Measurements from ENCODE around the gene F12.

Gene F12

DNA sequence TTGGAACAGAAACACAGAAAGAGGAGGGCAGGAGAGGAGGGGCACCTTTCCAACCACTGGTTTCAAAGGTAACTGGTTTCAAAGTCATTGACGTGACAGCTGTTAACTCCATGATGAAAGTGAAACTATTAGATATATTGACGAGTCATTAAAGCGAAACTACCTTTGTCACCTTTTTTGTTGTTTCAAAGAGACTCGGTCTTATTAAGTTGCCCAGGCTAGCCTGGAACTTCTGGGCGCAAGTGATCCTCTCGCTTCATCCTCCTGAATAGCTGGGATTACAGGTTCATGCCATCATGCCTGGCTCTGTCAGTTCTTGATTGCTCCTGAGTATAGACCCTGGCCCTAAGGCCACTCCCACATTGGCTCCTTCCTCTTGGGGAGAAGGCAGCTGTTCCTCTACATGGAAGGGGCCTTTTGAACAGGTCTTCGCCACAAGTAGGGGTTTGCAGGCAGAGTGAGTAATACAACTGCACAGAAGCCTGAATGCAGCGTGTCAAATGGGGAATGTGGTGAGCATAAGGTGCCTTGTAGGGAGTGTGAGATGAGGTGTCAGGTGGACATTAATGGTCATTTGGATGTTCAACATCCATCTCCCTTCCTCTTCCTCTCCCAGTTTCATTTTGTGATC is 3.4 kb upstream of the F12 start:
- DNase-seq: no peak

DNA sequence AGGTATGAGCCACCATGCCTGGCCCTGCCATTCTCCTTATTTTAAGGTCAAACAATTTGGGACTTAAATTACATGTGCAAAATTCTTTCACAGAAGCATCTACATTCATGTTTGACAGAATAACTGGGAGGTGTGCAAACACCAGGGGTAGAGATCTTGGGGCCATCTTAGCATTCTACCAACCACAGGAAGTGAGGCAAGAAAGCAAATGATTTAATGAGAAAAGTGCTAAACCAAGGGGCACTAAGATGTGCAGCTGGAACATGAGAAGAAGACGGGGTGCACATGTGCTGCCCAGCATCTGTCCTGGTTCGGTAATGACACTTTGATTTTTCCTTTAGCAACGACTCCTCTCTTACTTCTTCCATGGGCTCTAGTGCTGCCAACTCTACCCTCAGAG is 1.2 kb upstream of the F12 start:
- no peak for DNase-seq

DNA sequence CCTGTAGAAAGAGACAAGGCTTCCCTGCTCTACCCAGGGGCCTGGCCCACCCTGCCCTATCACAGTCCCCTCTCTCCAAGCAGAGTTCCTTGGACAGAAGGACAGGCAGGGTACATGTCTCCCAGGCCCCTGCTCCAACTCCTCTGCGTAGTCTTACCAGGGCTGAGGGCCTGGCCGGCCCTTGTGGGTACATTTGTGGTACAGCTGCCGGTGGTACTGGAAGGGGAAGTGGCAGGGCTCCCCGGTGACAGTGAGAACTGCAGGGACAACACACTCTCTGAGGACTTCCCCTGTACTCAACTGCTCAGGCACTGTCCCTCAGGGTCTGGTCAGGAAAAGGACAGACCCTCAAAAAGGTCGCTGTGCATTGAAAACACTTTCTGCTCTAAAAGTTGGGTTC is 3.6 kb downstream of the F12 start:
- DNase-seq: no peak

DNA sequence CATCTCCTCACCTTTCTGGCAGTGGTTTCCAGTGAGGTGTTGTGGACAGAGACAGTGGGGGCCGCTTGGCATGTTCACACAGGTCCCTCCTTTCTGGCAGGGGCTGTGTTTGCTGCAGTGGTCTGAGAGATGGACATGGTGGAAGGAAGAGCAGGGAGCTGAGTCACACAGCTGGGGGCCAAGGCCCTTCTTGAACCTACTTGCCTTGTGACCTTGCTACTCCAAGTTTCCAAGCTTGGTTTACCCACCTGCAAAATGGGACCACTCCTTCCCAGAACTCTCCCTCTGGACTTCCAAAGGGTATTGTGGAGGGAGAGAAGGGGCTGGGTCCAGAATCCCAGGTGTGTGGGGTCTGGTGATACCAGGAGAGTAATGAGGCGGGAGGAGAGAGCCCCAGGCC is 4.1 kb downstream of the F12 start:
- DNase-seq: no peak

DNA sequence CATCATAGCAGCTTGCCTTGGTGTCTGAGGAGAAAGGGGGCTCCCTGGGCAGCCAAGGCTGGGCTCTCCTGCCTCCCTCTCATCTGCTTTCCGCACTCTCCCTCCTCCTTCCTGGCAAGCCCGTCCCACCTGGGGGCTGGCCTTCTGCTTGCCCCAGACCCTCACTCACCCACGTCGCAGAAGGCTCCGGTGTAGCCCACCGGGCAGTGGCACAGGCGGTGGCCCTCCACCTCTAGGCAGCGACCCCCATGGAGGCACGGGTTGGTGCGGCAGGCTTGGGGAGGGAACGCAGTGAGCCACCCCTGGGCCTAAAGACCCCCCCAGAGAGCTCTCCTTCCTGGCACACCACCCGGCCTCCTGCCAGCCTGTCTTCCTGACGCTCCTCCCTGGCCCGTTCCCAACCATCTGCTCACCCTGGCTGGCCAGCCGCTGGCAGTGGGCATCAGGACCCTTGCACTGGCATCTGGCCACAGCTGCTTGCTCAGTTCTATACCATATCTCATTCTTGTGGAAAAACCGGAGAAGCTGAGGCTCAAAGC is 4.7 kb downstream of the F12 start:
- DNase-seq: no peak

DNA sequence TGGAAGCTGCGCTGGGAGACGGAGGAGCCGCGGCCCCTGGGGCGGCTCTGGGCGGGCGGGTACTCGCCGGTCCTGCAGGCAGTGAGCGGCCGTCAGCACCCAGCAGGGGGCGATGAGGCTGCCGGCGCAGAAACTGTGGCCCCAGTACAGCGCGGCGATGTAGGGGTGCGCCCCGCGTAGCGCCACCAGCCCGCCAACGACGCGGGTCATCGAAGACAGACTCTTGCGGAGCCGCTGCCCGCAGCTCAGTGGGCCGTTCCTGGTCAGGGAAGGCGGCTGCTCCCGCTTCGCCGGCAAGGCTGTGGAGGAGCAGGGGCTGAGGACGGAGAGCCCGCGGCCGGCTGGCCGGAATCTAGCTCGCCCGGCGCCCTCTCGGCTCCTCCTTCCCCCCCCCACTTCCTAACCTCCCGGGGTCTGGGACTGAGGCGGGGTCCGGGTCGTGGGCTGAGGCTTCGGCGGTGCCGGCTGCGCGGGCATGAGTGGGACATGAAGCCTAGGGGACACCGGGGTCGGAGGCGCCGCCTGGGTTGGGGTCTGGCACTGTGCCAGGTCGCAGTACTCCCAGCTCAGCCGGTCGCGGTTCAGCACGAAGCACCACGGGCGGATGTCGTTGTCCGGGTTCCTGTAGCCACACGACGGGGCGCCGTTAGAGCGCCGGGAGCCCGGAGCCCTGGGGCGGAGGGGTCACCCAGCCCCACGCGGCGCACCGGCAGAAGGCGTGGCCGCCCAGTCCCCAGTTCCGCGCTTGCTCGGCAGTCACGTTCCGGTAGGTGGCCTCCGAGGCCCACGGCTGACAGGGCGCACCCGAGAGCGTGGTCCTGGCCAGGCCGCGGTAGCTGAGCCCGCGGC is 5.3 kb downstream of the F12 start:
- DNase-seq: peak; percentile 94

DNA sequence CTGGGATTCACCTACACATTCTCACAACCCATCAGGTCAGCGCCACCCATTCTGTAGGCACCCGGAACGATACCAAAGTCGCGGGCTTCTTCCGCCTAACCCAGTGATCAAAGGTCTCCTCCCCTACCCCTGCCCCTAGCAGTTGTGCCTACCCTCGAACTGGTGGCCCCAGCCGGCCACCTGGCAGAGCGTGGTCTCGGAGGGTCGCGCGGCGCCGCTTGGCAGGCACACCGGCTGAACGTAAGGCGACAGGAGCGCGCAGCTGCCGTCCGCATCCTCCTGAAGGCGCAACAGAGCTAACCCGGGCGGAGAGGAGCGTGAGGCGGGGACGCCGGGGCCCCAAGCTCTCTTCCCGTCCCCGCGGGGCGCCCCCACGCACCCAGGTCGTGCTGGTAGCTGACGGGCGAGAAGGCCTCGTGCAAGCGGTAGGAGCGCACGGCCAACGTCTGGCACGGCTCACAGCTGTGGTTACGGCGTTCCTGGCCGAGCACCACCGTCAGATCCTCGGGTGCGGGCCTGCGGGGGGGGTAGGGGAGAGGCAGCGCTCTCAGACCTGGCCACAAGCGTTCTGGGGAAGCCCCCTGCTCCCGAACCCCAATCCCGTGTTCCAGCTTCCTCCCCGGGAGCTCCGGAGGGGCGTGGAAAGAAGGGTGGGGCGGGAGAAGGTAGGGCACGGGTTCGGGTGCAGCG is 6.1 kb downstream of the F12 start:
- peak; percentile 66 for DNase-seq

DNA sequence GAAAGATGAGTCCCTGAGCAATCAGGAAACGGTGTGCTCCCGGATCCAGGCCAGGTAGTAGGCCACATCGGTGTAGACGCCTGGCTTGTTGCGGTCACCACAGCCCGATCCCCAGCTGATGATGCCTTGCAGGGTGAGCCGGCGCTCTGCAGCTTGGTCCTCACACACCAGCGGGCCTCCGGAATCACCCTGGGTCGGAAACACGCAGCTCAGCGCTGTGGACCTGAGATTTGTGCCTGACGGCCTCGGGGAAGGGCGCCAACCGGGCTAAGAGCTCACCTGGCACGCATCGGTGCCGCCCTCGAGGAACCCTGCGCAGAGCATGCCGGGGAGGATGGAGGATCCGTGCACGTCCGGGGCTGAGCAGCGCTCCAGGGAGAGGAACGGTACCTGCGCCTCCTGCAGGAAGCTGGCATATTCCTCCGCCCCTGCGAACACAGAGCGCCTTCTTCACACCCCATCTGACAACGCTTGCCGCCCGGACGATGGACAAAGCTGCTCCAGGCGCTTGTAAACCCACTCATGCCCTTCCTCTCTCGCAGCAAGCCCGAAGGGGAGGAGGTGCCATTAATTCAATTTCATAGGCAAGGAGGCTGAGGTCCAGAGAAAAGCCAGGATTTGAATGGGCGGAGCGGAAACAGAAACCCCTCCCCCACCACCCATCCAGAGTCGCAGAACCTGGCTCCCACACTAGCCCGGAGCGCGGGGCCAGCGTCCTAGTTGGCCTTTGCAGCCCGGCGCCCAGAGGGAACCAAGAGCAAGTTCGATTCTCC is 6.9 kb downstream of the F12 start:
- DNase-seq: peak; percentile 78

DNA sequence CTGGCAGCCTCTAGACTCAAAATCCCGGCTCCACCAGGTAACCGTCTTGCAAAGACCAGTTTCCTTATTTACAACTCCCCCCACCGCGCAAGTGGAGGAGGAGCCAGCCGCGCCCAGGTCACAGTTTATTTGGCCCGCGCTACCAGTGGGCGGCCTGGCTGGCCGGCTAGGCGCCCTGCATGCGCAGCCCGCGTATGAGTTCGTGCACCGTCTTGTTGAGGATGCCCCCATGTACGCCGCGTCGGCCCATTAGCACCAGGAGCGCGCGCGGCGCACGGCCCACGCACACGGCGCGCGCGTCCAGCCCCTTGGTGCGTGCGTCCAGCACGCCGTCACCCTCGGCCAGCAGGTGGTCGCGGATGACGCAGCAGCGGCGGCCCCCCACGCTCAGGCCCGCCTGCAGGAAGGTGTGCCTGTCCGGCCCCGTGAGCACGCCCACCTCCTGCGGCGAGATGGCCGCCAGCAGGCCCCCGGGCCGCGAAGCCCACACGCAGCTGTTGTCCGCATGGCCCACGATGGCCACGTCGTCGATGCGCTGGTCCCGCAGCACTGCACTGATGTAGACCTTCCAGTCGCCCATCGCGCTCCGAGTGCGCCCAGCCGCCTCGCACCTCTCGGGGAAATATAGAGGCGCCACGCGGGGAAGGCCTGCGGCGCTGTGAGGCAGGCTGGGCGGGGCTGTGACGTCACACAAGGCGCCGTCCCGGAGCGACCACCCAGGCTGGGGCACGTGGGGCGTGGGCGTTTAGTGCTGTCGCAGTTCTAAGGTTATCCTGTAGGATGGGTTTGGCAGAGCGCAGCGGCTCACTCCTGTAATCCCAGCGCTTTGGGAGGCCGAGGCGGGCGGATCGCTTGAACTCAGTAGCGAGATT is 9.1 kb downstream of the F12 start, which contains the start of gene PFN3:
PFN3 (minus strand) TSS at position 665 of the 872 bp plus-strand sequence; CDS start at position 580, 85 bp downstream.
- peak; percentile 73 for DNase-seq

DNA sequence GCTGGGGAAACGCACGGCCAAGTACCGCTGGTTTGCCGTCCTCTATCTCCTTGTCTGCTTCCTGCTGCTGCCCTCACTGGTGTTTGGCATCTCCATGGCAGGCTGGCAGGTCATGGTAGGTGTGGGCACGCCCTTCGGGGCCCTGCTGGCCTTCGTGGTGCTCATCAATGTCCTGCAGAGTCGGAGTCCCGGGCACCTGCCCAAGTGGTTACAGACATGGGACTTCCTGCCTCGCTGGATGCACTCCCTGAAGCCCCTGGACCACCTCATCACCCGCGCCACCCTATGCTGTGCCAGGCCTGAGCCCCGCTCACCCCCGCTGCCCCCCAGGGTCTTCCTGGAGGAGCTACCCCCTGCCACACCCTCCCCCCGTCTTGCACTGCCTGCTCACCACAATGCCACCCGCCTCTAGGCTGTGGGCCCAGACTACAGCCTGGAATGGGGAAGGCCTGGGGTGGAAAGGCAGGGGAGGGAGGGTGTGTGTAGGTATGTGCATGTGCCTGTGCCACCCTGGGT is 11.4 kb downstream of the F12 start:
- no peak for DNase-seq

DNA sequence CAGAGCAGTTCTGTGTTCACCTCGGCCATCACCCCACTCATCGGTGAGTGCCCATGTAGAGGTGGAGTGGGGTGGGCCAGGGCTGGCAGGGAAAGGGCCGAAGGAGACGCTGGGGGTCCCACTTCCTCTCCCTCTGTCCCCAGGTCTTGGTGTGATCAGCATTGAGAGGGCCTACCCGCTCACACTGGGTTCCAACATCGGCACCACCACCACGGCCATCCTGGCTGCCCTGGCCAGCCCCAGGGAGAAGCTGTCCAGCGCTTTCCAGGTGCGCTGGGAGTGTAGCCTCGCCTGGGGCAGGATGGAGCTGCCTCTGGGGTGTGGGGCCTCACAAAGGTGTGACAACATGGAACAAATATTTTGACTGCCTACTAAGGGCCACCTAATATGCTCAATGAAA is 12.6 kb downstream of the F12 start:
- DNase-seq: no peak

DNA sequence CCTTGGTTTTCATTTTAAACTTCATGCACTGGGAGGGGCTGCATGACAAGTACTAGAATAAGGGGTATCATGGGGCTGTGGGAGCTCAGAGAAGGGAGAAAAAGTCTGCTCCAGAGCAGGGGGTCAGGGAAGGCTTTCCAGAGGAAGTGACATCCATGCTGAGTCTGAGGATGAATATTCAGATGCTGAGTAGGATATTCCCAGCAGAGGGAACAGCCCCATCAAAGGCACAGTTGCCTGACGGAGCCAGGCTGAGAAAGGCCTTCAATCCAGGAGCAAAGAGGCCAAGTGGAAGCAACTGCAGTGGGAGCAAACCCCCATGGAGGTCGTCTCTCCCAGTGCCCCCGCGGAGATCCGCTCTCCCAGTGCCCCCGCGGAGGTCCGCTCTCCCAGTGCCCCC is 13.3 kb downstream of the F12 start:
- DNase-seq: no peak

DNA sequence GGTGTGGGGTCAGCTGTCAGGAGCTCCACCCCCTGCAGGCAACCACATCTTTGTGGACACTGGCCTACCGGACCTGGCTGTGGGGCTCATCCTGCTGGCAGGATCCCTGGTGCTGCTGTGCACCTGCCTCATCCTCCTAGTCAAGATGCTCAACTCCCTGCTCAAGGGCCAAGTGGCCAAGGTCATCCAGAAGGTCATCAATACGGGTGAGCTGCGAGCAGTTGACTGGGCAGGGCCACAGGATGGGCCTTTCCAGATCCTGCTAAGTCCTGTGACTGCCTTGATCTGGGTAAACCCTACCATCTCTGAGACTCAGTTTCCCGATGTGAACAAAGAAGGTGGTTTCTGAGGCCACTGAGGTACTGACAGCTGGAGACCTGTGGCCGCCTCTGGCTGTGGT is 15.4 kb downstream of the F12 start:
- no peak for DNase-seq

DNA sequence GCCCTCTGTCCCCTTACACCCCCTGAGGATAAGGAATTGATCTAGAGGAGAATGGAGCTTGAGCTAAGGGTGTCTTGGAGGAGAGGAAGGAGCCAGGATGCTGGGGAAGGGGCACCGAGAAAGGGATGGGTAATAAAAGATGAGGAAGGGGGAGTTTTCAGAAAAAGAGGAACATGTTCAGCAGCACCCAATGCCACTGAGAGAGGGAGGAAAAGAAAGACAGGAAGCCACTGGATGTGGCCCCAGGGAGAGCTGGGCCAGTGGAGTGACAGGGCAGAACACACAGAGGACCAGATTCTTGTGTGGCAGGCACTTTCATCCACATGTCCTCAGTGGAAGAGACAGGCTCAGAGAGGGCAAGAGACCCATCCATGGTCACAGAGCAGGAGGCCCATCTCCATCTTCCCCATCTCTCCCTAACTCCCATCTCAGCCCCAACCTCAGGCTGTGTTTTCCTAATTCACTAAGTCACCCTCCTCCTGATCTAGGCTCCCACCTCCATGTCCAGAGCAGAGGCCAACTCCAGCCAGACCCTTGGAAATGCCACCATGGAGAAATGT is 16.1 kb downstream of the F12 start:
- DNase-seq: no peak

DNA sequence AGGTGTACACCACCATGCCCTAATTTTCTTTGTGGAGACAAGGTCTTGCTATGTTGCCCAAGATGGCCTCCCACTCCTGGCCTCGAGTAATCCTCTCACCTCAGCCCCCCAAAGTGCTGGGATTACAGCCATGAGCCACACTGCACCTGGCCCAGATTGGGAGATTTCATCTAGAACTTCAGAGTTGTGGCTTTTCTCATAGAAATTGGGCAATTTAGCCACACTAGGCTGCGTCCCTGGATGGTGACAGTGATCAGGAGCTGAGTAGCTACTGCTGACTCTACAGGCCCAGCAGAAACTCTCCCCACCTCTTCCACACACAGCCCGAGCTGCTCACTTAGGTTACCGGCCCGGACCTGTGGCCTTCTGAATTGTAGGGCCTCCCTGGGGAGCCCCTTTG is 16.6 kb downstream of the F12 start:
- no peak for DNase-seq

DNA sequence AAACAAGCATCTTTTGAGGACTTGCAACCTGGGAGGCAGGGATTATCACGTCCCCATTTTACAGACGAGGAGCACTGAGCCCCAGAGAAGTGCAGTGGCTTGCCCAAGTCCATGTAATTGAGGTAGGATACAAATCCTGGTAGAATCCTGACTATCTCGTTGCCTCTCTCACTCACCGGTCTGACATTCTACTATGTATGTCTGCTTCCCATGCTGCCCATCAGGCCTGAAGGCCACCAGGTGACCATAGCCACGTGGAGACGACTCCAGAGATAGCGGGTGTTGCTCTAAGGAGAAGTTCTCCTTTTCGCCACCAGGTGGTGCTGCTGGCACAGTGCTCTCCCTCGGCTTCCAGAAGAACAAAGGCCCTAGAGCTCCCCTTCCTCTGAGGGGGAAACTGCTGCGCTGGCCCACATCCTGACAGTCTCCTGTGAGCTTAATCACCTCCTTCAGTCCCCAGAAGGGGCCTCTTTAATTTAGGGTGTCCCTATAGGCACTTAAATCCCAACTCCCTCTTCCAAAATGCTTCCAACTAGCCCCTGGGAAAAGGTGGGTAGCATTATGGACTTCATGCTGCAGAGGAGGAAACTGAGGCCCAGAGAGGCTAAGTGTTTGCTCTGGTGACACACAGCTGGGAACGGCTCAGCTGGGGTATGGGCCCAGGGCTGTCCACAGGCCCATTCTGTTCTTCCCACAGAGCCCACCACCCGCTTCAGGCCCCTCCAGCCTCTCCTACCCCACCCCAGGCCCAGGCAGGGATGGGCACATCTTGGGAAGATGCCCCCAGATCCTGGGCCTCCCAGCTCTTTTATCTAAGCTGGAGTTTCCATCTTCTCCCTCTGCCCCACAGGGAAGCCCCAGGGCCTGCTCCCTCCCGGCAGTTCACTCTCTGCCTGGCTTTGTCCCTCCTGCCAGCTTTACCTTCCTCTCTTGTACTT is 18.7 kb downstream of the F12 start:
- peak; percentile 77 for DNase-seq

DNA sequence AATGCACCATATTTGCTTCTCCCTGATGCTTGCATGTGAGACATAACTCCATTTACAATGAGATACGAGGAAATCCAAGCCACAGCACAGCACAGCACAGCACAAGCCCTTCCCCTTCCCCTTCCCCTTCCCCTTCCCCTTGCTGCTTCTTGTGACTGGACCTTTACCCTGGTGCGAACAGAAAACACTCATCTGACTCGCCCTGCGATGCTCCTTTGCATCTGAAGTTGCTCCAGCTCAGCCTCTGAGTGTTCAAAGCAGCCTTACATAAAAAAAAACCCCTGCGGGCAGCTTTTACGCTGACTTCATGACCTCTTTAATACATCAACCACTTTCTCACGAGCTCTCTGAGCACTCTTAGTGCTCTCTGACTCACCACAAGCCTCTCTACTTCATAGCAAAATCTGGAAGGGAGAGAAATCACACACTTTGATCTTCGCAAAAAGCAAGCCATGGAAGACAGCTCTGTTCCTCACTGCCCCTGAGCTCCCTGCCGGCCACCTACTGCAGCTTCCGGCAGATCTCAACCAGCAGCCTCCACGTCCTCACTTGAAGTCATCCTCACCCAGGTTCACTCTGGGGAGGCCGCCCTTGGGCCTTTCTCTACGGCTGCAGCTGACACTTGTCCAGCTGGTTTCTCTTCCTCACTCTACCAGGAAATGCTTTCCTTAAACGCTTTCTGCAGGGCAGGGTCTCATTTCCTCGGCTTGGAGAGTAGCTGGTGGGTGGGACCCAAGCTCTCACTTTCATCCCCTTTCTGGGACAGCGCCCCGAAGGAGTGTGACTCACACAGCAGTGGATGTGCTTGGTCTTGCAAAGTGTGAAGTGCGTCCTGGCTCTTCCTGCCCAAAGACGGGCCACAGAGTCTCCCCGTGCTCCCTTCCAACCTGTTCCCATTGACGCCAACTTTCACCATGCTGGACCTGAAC is 19.9 kb downstream of the F12 start:
- no peak for DNase-seq

DNA sequence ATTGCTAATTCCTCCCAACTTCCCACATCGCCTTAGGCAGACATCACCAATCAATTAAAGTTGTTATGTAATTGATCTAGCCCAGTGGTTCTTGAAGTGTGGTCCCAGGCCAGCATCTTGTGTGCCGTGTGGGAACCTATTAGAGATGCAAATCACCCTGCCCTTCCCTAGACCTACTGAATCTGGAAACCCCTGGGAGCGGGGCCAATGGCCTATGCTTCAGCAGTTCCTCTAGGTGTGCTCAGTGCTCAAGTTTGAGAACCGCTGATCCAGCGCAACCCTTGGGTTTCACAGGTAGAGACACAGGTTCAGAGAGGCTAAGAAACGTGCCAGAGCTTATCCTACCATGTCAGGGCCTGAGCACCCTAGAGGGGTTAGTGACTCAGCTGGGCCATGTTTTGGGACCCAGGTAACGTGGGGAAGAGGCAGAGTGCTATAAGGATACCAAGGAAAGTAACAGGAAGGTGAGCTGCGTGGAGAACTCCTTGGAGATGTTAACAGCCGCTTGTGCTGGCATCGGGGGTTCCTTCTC is 20.8 kb downstream of the F12 start:
- no peak for DNase-seq

Measured in right kidney (tissue), 1 donor.